NB4 (cell line): Measurements from ENCODE around the gene PAX5.

ENCODE experiments used
- MYC ChIP-seq: IDR thresholded peaks from 2 replicates; pipeline ENCODE4 v1.6.1; 2011; ENCODE audit warnings: low read depth, low read length
- POLR2A ChIP-seq: IDR thresholded peaks from 2 replicates; pipeline ENCODE4 v1.6.1; 2011; ENCODE audit warnings: mild to moderate bottlenecking; ENCODE audit not compliant: insufficient read length; ENCODE audit errors: extremely low read depth
- TF ChIP-seq, protein P1 (sequence below): IDR thresholded peaks from one replicate; pipeline ENCODE4 v1.5.1; 2012; ENCODE audit warnings: low read depth, low read length

DNA sequence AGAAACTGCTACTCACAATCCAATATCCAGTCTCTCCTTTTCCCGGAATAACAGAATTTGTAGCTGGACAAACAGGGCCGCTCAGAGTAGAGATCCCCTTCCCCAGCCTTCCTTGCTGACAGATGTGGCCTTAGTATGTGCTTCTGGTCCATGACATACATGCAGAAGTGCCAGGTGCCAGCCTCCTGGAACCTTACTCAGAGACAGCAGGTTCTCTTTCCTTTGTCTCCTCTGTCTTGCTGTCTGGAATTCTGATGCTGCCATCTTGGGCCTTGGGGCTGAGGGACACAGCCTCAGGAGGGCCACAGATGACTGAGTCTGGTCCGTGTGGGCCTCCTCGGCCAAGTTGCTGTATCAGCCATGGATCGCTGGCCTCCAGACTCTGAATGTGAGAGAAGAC, 210.1 kb downstream of the PAX5 start:
- TF ChIP-seq MYC, result no peak
- no peak for TF ChIP-seq POLR2A
- TF ChIP-seq, protein P1, sequence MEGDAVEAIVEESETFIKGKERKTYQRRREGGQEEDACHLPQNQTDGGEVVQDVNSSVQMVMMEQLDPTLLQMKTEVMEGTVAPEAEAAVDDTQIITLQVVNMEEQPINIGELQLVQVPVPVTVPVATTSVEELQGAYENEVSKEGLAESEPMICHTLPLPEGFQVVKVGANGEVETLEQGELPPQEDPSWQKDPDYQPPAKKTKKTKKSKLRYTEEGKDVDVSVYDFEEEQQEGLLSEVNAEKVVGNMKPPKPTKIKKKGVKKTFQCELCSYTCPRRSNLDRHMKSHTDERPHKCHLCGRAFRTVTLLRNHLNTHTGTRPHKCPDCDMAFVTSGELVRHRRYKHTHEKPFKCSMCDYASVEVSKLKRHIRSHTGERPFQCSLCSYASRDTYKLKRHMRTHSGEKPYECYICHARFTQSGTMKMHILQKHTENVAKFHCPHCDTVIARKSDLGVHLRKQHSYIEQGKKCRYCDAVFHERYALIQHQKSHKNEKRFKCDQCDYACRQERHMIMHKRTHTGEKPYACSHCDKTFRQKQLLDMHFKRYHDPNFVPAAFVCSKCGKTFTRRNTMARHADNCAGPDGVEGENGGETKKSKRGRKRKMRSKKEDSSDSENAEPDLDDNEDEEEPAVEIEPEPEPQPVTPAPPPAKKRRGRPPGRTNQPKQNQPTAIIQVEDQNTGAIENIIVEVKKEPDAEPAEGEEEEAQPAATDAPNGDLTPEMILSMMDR, result no peak
